COR-L47 (cell line): ENCODE results near the gene MATN1.

Experiments used
- DNase-seq: peaks from one replicate; lab custom pipeline; 2025; lab: John Stamatoyannopoulos, UW

The MATN1 gene

GRCh38 chr1:30758121-30758688, 34.8 kb upstream of the MATN1 start:
- DNase-seq, result no peak

- DNase-seq, result no peak
Measured at GRCh38 chr1:30757352-30758120, 34.2 kb upstream of the MATN1 start, which contains the start of gene LAPTM5. TSS of gene LAPTM5 (minus strand) at chr1:30757774. CDS start at chr1:30757745, 29 bp downstream.

- no peak for DNase-seq
Measured at GRCh38 chr1:30756545-30757351, 33.4 kb upstream of the MATN1 start.

- no peak for DNase-seq
Measured at GRCh38 chr1:30756206-30756544, 32.8 kb upstream of the MATN1 start.

GRCh38 chr1:30755746-30756145, 32.4 kb upstream of the MATN1 start:
- no peak for DNase-seq

GRCh38 chr1:30755334-30755733, 31.9 kb upstream of the MATN1 start:
- no peak for DNase-seq

- no peak for DNase-seq
Measured at GRCh38 chr1:30754684-30755171, 31.3 kb upstream of the MATN1 start.

GRCh38 chr1:30753660-30754123, 30.3 kb upstream of the MATN1 start:
- no peak for DNase-seq

GRCh38 chr1:30753118-30753517, 29.7 kb upstream of the MATN1 start:
- DNase-seq, result no peak

GRCh38 chr1:30752651-30752908, 29.2 kb upstream of the MATN1 start:
- DNase-seq, result no peak

- no peak for DNase-seq
Measured at GRCh38 chr1:30751830-30752650, 28.7 kb upstream of the MATN1 start.

- DNase-seq, result no peak
Measured at GRCh38 chr1:30750731-30751291, 27.4 kb upstream of the MATN1 start.

GRCh38 chr1:30749691-30750583, 26.6 kb upstream of the MATN1 start:
- no peak for DNase-seq

GRCh38 chr1:30748699-30749401, 25.5 kb upstream of the MATN1 start:
- DNase-seq, result no peak

GRCh38 chr1:30748098-30748698, 24.8 kb upstream of the MATN1 start:
- DNase-seq, result no peak

GRCh38 chr1:30747033-30748008, 23.9 kb upstream of the MATN1 start:
- DNase-seq, result no peak

GRCh38 chr1:30746212-30747032, 23.0 kb upstream of the MATN1 start:
- DNase-seq, result no peak

GRCh38 chr1:30745834-30746208, 22.4 kb upstream of the MATN1 start:
- DNase-seq, result no peak
